LoVo (cell line): ENCODE results near the gene INPP5A.
"Not testable (repeated sequence)": the region's sequence is repeated elsewhere in the genome, so short reads cannot be mapped to it uniquely, and the experiment has no call there.

ENCODE experiments used
- DNase-seq: peaks from one replicate; pipeline ENCODE4 v3.0.0-alpha.2; 2016; ENCODE audit warnings: low spot score

Gene INPP5A

GRCh38 chr10:132549371-132549770 is 11.8 kb downstream of the INPP5A start:
- no peak for DNase-seq

- no peak for DNase-seq
Measured at GRCh38 chr10:132550366-132551092, 12.9 kb downstream of the INPP5A start.

DNA sequence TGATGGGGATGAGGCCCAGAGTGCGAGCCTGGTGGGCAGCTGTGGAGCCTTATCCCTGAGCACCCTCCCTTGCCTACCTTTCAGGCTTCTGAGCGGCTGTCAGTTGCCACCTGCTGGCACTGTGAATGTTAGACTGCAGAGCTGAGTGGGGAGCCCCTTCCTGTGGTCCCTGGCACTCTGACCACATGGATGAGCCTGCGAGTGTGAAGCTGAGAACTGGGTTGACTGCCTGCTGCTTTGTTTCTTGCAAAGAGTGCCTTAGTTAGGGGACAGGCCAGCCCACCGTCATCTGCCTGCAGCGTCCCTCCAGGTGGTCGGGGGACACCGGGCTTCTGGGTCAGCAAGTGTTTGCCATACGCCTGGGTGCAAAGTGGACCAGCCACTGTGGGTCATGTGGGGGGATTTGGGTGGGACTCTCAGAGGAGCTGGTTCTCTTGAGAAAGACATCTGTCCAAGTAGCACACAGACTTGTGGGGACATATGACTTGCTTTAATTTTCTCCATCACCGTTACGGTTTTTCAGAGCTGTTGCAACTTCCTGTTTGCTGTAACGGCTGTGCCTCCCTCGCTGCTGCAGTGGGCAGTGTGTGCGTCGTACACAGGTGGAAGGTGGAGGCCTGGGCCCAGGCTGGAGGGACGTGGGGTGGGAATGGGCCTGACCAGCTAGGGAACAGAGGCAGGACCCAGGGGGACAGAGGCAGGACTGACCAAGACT is 13.7 kb downstream of the INPP5A start:
- DNase-seq = no peak

GRCh38 chr10:132551808-132552130 is 14.2 kb downstream of the INPP5A start:
- DNase-seq = no peak

DNA sequence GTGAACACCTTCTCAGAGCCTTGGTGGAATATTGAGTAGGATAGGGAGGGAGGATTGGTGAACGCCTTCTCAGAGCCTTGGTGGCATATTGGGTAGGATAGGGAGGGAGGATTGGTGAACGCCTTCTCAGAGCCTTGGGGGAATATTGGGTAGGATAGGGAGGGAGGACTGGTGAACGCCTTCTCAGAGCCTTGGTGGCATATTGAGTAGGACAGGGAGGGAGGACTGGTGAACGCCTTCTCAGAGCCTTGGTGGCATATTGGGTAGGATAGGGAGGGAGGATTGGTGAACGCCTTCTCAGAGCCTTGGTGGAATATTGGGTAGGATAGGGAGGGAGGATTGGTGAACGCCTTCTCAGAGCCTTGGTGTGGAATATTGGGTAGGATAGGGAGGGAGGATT is 15.0 kb downstream of the INPP5A start:
- DNase-seq = not testable (repeated sequence)

- DNase-seq = not testable (repeated sequence)
Measured at GRCh38 chr10:132553568-132553967, 16.0 kb downstream of the INPP5A start.

- no peak for DNase-seq
Measured at GRCh38 chr10:132554053-132554990, 16.7 kb downstream of the INPP5A start.

GRCh38 chr10:132554991-132555647 is 17.5 kb downstream of the INPP5A start:
- DNase-seq = no peak

- DNase-seq = no peak
Measured at GRCh38 chr10:132555648-132556575, 18.3 kb downstream of the INPP5A start.

DNA sequence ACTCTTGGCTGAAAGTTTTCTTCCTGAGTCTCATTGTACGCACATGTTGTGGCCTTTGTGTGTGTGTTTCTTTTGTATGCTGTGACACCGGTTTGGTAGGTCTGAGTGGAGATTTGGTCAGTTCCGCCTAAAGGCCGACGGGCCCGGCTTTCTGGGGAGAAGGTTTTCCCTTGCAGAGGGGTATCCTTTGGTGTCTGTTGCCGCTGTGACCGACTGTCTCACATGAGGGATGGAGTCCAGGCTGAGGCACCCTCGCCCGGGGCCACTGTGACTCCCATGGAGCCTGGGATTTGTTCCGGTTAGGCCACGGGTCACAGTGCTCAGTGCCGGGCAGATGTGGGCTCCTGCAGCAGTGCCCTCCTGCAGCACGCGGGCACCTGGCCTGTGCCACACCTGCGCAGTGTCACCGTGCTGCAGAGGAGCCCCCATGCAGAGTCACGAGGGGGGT is 19.4 kb downstream of the INPP5A start:
- no peak for DNase-seq

DNA sequence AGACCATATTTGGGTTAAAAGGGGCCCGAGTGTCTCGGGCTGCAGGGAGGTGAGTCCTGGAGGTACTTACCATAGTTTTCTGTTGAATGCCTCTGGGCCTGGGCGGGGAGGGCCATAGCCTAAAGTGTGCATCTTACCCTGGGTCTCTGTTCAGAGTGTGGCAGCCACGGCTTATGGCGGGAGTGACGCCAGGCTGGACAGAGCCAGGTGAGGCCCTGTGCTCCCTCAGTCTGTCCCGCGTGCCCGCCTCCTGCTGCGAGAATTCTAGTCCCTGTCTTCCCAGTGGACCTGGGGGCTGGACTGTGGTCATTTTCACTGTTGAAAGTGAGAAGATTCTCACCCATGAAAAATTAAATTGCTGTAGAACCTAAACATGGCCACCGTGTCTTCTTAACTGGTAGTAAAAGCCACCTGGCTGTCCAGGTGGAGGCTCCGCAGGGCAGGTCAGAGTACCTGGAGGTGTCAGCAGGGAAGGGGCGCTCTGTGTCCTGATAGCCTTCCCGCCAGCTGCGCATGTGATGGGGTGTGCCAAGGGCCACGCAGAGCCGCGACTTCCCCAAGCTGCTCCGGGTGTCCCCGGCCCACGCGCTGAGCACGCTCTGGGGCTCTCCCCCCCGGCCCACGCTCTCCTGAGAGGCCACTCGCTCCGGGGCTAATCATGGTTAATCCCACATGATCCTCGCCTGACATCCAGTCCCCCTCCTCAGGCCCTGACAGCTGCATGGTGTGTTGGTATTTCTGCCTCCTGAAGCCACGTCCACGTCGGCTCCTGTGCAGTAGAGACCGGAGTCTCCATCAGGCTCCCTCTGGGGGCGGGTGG is 20.3 kb downstream of the INPP5A start:
- DNase-seq = no peak

- DNase-seq = no peak
Measured at GRCh38 chr10:132558516-132559413, 21.2 kb downstream of the INPP5A start.

DNA sequence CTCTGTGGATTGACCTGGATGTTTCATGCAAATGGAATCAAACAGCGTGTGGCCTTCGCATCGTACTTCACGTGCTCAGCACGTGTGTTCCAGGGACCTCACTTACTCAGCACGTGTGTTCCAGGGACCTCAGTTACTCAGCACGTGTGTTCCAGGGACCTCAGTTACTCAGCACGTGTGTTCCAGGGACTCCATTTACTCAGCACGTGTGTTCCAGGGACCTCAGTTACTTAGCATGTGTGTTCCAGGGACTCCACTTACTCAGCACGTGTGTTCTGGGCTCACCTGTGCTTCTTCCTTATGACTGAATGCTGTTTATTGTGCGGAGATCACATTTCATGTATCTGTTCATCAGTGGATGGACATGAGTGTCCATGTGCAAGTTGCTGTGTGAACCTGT is 22.0 kb downstream of the INPP5A start:
- no peak for DNase-seq

- DNase-seq = no peak
Measured at GRCh38 chr10:132560241-132560731, 22.7 kb downstream of the INPP5A start.

GRCh38 chr10:132562177-132562915 is 24.8 kb downstream of the INPP5A start:
- DNase-seq = no peak

DNA sequence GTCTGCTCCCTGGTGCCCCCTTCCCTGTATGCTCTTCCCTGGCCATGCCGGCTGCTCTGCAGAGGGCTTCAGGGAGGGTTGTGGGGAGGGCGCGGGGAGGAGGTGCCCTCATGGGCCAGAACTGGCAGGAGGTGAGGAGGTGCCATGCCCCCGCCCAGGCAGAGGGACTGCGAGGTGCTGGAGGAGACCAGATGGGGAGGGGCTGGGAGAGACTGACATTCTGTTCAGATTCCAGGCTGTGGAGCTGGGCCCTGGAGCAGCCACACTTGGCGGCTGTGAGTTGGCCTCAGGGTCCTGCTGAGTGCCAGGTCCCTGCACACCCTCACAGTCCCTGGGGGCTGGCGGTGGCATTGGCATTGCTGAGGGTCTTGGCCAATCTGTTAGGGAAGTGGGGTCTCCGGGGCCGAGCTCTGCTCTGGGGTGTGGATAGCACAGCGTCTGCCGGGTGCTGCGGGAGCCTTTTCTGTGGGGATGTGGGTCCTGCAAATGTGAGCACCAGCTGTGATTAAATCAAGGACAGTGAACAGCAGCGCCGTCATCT is 25.4 kb downstream of the INPP5A start:
- no peak for DNase-seq

- no peak for DNase-seq
Measured at GRCh38 chr10:132563485-132564248, 26.1 kb downstream of the INPP5A start.
